DMS 273 treated with DMSO at 0.1 percent for 48 hours (cell line): ENCODE results near the gene MUC4.

Experiments used
- DNase-seq: peaks from one replicate; lab custom pipeline; 2025; lab: John Stamatoyannopoulos, UW

The MUC4 gene

GRCh38 chr3:195699860-195700259 is 111.9 kb downstream of the MUC4 start:
- DNase-seq: no peak

- DNase-seq: no peak
Observed at GRCh38 chr3:195699388-195699771, 112.3 kb downstream of the MUC4 start.

- no peak for DNase-seq
Observed at GRCh38 chr3:195698647-195699387, 112.9 kb downstream of the MUC4 start.

- no peak for DNase-seq
Observed at GRCh38 chr3:195698325-195698646, 113.4 kb downstream of the MUC4 start.

- no peak for DNase-seq
Observed at GRCh38 chr3:195697582-195698324, 114.0 kb downstream of the MUC4 start.
